ENCODE measurements around the gene LRRC41. TPM values are rescaled to one million over a fixed set of nuclear protein-coding genes. Genes with fewer than 3 reads are reported as not detected.

The LRRC41 gene
- total and polyA plus RNA-seq, 2 experiments from 2014 or later = 103 to 133 TPM

DNA sequence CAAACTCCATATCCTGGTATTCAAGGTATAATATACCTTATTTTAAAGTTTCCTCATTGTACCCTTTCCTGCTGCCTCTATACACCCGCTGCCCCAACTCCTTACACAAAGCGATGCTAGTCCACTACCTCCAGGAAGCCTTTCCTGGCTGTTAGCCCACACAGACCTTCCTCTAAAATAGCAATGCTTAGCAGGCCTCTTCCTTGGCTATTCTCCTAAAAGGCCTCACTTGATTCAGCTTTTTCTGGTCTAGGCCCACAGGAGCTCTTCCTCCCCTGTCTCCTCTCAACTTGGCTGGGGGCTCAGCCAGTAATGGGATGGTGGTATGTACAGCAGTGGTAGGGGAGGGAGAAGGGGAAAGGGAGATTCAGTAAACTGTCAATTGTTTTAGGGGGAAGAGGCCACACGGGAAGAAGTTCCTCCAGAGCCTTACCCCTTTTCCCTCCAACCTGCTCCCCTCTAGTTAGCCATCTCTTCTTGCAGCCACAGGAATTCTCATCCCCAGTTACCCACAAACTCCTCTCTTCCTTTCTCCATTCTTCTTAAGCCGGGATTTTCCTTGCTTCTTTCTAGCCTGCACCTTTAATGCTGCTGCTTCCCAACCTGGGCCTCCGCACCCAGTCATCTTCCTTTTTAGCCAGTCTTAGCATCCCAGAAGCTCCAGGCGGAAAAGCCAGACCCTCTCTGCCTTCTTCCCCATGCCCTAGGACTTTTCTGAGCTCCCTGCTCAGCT lies 2.6 kb downstream of the LRRC41 start:
- Histone ChIP-seq H2AFZ (peak overlapping the region; percentile 76; the same call in 1 of the 2 replicates), H3F3A (ENCODE audit: insufficient read depth) (peaks cover 32% of the 10 kb centered on the region; the same call in 1 of the 2 replicates), H3K79me2 (ENCODE audit: insufficient read depth) (peaks cover 97% of the 10 kb centered on the region), H3K9me3 (ENCODE audit: low read depth) (no peaks in the 10 kb centered on the region), H3K27ac (peak overlapping the region; percentile 97), H3K4me1 (ENCODE audit: insufficient read depth) (peaks cover 19% of the 10 kb centered on the region), H3K4me3 (peak overlapping the region; percentile 98), H3K36me3 (ENCODE audit: low read depth) (peaks cover 23% of the 10 kb centered on the region), H4K20me1 (ENCODE audit: insufficient read depth) (no peaks in the 10 kb centered on the region; the same call in 1 of the 2 replicates), H3K9ac (peak overlapping the region; percentile 100), H3K9me2 (ENCODE audit: insufficient read depth) (no peaks in the 10 kb centered on the region), H3K4me2 (ENCODE audit: unreplicated experiment) (peak overlapping the region; percentile 94), H3K27me3 (replicated peaks; ENCODE audit: insufficient read depth) (no peaks in the 10 kb centered on the region)
- DNase-seq = peak; percentile 60
- in situ Hi-C loops (cut with MboI) = no loop called here
- TF ChIP-seq EZH2phosphoT487 (IDR thresholded peaks at IDR 0.05; ENCODE audit: insufficient read depth, low read depth) (no peak), EZH2 (IDR thresholded peaks at IDR 0.05; ENCODE audit: insufficient read depth, poor library complexity, severe bottlenecking) (no peak)
- WGBS, 2 experiments (ENCODE audit: low coverage in 1 of 2, low lambda C conversion rate in 2 of 2, missing lambda C conversion rate in 2 of 2) = 20 to 28% methylated on average over 6 of the region's 6 CpGs

- peaks cover 21% of the 10 kb centered on the region; the same call in 1 of the 2 replicates for H3F3A ChIP-seq (ENCODE audit: insufficient read depth)
- H3K27ac ChIP-seq = no peak overlapping the region
- no peak overlapping the region for H3K9ac ChIP-seq
- H3K4me2 ChIP-seq (ENCODE audit: unreplicated experiment) = no peak overlapping the region
- in situ Hi-C loops (cut with MboI) = no loop called here
- no peak overlapping the region for H3K4me3 ChIP-seq
- TF ChIP-seq EZH2 (IDR thresholded peaks at IDR 0.05; ENCODE audit: insufficient read depth, poor library complexity, severe bottlenecking) (no peak), EZH2phosphoT487 (IDR thresholded peaks at IDR 0.05; ENCODE audit: insufficient read depth, low read depth) (no peak)
- H3K27me3 ChIP-seq (replicated peaks; ENCODE audit: insufficient read depth) = no peaks in the 10 kb centered on the region
- no peak for DNase-seq
- H3K4me1 ChIP-seq (ENCODE audit: insufficient read depth) = peaks cover 10% of the 10 kb centered on the region; the same call in 1 of the 2 replicates
- H3K9me3 ChIP-seq (ENCODE audit: low read depth) = no peaks in the 10 kb centered on the region
- H3K79me2 ChIP-seq (ENCODE audit: insufficient read depth) = peaks cover 97% of the 10 kb centered on the region
- H2AFZ ChIP-seq = no peak overlapping the region
- no peaks in the 10 kb centered on the region for H3K9me2 ChIP-seq (ENCODE audit: insufficient read depth)
- H4K20me1 ChIP-seq (ENCODE audit: insufficient read depth) = no peaks in the 10 kb centered on the region; the same call in 1 of the 2 replicates
- peaks cover 47% of the 10 kb centered on the region for H3K36me3 ChIP-seq (ENCODE audit: low read depth)
Observed at GRCh38 chr1:46298387-46298786, 5.0 kb downstream of the LRRC41 start.

DNA sequence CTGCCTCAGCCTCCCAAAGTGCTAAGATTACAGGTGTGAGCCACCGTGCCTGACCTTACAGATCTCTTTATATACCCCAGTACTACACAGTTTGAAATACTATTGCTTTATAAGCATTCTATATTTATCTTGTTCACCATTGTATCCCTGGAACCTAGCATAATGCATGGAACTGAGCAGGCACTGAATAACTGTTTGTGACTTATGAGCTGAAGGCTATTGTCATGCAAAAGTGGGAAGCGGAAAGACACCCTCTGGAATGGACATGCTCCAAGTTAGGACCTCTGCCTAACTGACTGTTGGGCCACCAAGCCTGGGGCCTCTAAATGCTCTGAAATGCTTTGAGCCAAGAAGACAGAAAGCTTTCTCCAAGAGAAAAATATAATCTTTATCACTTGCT lies 8.1 kb downstream of the LRRC41 start:
- 98 to 100% methylated on average over 2 of the region's 2 CpGs for WGBS, 2 experiments (ENCODE audit: low coverage in 1 of 2, low lambda C conversion rate in 2 of 2, missing lambda C conversion rate in 2 of 2)
- in situ Hi-C loops (cut with MboI) = no loop called here
- Histone ChIP-seq H3K9ac (no peak overlapping the region), H2AFZ (no peak overlapping the region), H3F3A (ENCODE audit: insufficient read depth) (peaks cover 31% of the 10 kb centered on the region), H3K27ac (no peak overlapping the region), H3K27me3 (replicated peaks; ENCODE audit: insufficient read depth) (no peaks in the 10 kb centered on the region), H3K36me3 (ENCODE audit: low read depth) (peaks cover 59% of the 10 kb centered on the region), H3K79me2 (ENCODE audit: insufficient read depth) (peaks cover 98% of the 10 kb centered on the region), H3K4me1 (ENCODE audit: insufficient read depth) (0 out of 2 replicates have a peak, but pooled peaks cover 4% of the 10 kb centered on the region), H3K4me2 (ENCODE audit: unreplicated experiment) (no peak overlapping the region), H3K4me3 (no peak overlapping the region), H3K9me3 (ENCODE audit: low read depth) (no peaks in the 10 kb centered on the region), H3K9me2 (ENCODE audit: insufficient read depth) (no peaks in the 10 kb centered on the region), H4K20me1 (ENCODE audit: insufficient read depth) (no peaks in the 10 kb centered on the region; the same call in 1 of the 2 replicates)
- TF ChIP-seq EZH2phosphoT487 (IDR thresholded peaks at IDR 0.05; ENCODE audit: insufficient read depth, low read depth) = no peak
- TF ChIP-seq EZH2 (IDR thresholded peaks at IDR 0.05; ENCODE audit: insufficient read depth, poor library complexity, severe bottlenecking) = no peak
- no peak for DNase-seq

DNA sequence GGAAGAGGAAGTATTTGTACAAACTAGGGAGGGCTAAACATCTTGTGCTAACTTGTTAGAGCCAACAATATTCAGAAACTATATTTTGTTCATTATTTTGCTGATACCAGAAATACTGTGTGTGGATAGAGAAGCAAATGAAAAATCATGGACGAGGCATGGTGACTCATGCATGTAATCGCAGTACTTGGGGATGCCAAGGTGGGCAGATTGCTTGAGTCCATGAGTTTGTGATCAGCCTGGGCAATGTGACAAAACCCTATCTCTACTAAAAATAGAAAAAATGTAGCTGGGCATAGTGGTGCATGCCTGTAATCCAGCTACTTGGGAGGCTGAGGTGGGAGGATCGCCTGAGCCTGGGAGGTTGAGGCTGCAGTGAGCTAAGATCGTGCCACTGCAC lies 13.4 kb downstream of the LRRC41 start:
- peaks cover 70% of the 10 kb centered on the region for H3K79me2 ChIP-seq (ENCODE audit: insufficient read depth)
- peaks cover 48% of the 10 kb centered on the region for H3F3A ChIP-seq (ENCODE audit: insufficient read depth)
- H3K36me3 ChIP-seq (ENCODE audit: low read depth) = peaks cover 48% of the 10 kb centered on the region
- no peak overlapping the region for H3K4me2 ChIP-seq (ENCODE audit: unreplicated experiment)
- no peak for TF ChIP-seq EZH2phosphoT487 (IDR thresholded peaks at IDR 0.05; ENCODE audit: insufficient read depth, low read depth)
- no peak for TF ChIP-seq EZH2 (IDR thresholded peaks at IDR 0.05; ENCODE audit: insufficient read depth, poor library complexity, severe bottlenecking)
- no peaks in the 10 kb centered on the region for H3K9me2 ChIP-seq (ENCODE audit: insufficient read depth)
- in situ Hi-C loops (cut with MboI) = no loop called here
- DNase-seq = peak; percentile 30
- H3K4me1 ChIP-seq (ENCODE audit: insufficient read depth) = peaks cover 27% of the 10 kb centered on the region
- H3K9ac ChIP-seq = no peak overlapping the region
- no peaks in the 10 kb centered on the region for H3K27me3 ChIP-seq (replicated peaks; ENCODE audit: insufficient read depth)
- no peak overlapping the region for H3K4me3 ChIP-seq
- no peak overlapping the region for H2AFZ ChIP-seq
- no peaks in the 10 kb centered on the region for H3K9me3 ChIP-seq (ENCODE audit: low read depth)
- peak overlapping the region; percentile 78 for H3K27ac ChIP-seq
- no peaks in the 10 kb centered on the region for H4K20me1 ChIP-seq (ENCODE audit: insufficient read depth)
- WGBS, 2 experiments (ENCODE audit: low coverage in 1 of 2, low lambda C conversion rate in 2 of 2, missing lambda C conversion rate in 2 of 2) = 84 to 85% methylated on average over 4 of the region's 4 CpGs

All from GM23248 (cell line).